Measurements from ENCODE around the gene BTBD19. TPM values are rescaled to one million over a fixed set of nuclear protein-coding genes. Genes with fewer than 3 reads are reported as not detected.
"Not testable (repeated sequence)": the region's sequence is repeated elsewhere in the genome, so short reads cannot be mapped to it uniquely, and the experiment has no call there.

Gene BTBD19
- total RNA-seq, 1 experiment from 2014 or later = 11.6 TPM

GRCh38 chr1:44835738-44836675 lies 27.7 kb downstream of the BTBD19 start:
- no peaks in the 10 kb centered on the region for H3K79me2 ChIP-seq (ENCODE audit: insufficient read depth, low read length)
- peaks cover 0 to 10% of the 10 kb centered on the region in 2 experiments; a peak in 1 of 4 replicates for H3K4me1 ChIP-seq (ENCODE audit: control insufficient read depth in 1 of 2, insufficient read depth in 2 of 2, low read length in 2 of 2)
- RAD21 ChIA-PET (ENCODE audit: low non-redundant PET in 1 of 2, low total read pairs in 2 of 2, uncharacterized antibody in 2 of 2, unreplicated experiment in 2 of 2) = interaction anchor here in 1 of 2 experiments (1.0 kb wide), 1 partner anchor 175 kb away, joined by 8 read pairs; the partner anchor contains the start of genes HECTD3 and UROD
- H3K9me2 ChIP-seq (ENCODE audit: insufficient read depth) = no peaks in the 10 kb centered on the region
- DNase-seq (ENCODE audit: low read depth, low spot score) = peak; percentile 77
- H3K27me3 ChIP-seq (ENCODE audit: insufficient read depth, low read length) = no peaks in the 10 kb centered on the region
- peak; percentile 94 for ATAC-seq
- no peaks in the 10 kb centered on the region for H4K20me1 ChIP-seq (ENCODE audit: insufficient read depth)
- no peaks in the 10 kb centered on the region for H3K9me3 ChIP-seq (ENCODE audit: control insufficient read depth in 1 of 2, insufficient read depth in 1 of 2, low read depth in 1 of 2, low read length in 2 of 2)
- POLR2A ChIA-PET = interaction anchor here (0.8 to 1.5 kb wide), 3 partner anchors 17 to 176 kb away, joined by 3 to 5 read pairs (median 4); partner anchors contain the start of gene UROD
- H3K36me3 ChIP-seq (ENCODE audit: control insufficient read depth in 1 of 2, insufficient read depth in 2 of 2, low read length in 2 of 2) = no peaks in the 10 kb centered on the region
- no peak overlapping the region for H3K9ac ChIP-seq (ENCODE audit: low read length)
- TF ChIP-seq EGR1 (IDR thresholded peaks at IDR 0.05; ENCODE audit: low read depth) = no peak
- no peak for TF ChIP-seq FOSL1 (IDR thresholded peaks at IDR 0.05; ENCODE audit: low read depth)
- TF ChIP-seq RAD21 (IDR thresholded peaks at IDR 0.05; ENCODE audit: low read depth) = peak; percentile 88
- TF ChIP-seq JUND (IDR thresholded peaks at IDR 0.05) = no peak
- TF ChIP-seq TCF7L2 (IDR thresholded peaks at IDR 0.05; ENCODE audit: borderline replicate concordance, extremely low read depth, insufficient read depth, insufficient read length) = no peak
- TF ChIP-seq YY1 (IDR thresholded peaks at IDR 0.05; ENCODE audit: extremely low read depth, insufficient replicate concordance, low read depth, low read length) = peak; percentile 19
- no peak for TF ChIP-seq EZH2phosphoT487 (IDR thresholded peaks at IDR 0.05; ENCODE audit: borderline replicate concordance)
- TF ChIP-seq POLR2A (IDR thresholded peaks at IDR 0.05; ENCODE audit: borderline replicate concordance, extremely low read depth, insufficient read depth, insufficient read length) = no peak
- TF ChIP-seq SRF (IDR thresholded peaks at IDR 0.05; ENCODE audit: low read depth) = no peak
- no peak for TF ChIP-seq POLR2AphosphoS5 (IDR thresholded peaks at IDR 0.05; ENCODE audit: low read depth, low read length)
- no peak for TF ChIP-seq EZH2 (IDR thresholded peaks at IDR 0.05)
- TF ChIP-seq CTCF (IDR thresholded peaks at IDR 0.05 in 2 of 3, conservative IDR thresholded peaks at IDR 0.05 in 1 of 3; ENCODE audit: borderline replicate concordance in 1 of 3, insufficient read depth in 1 of 3, low read depth in 2 of 3, low read length in 2 of 3) = peak; percentile 63 to 90 (median 90)
- BruUV-seq (replicated peaks) = no TSS peak
- intact Hi-C loops (cut with micrococcal nuclease) = loop anchor here (2.0 to 5.0 kb wide), 2 partner anchors 176 to 465 kb away; partner anchors contain the start of genes HECTD3 and UROD
- H3K4me2 ChIP-seq (ENCODE audit: low read length) = peak overlapping the region; percentile 22; the same call in 1 of the 2 replicates
- no peak overlapping the region for H3K4me3 ChIP-seq (replicated peaks in 1 of 2; ENCODE audit: low read depth in 1 of 2, low read length in 2 of 2)
- H2AFZ ChIP-seq (ENCODE audit: low read depth, low read length, poor library complexity, severe bottlenecking) = no peak overlapping the region
- CTCF ChIA-PET = interaction anchor here (0.6 to 1.4 kb wide), 6 partner anchors 14 to 467 kb away, joined by 3 to 7 read pairs (median 4); partner anchors contain the start of gene HECTD3
- H3K27ac ChIP-seq (ENCODE audit: low read depth, low read length) = no peak overlapping the region

- H3K36me3 ChIP-seq (ENCODE audit: control insufficient read depth in 1 of 2, insufficient read depth in 2 of 2, low read length in 2 of 2); RAD21 ChIA-PET (ENCODE audit: low non-redundant PET in 1 of 2, low total read pairs in 2 of 2, uncharacterized antibody in 2 of 2, unreplicated experiment in 2 of 2); H3K27ac ChIP-seq (ENCODE audit: low read depth, low read length); H3K9ac ChIP-seq (ENCODE audit: low read length); H3K9me3 ChIP-seq (ENCODE audit: control insufficient read depth in 1 of 2, insufficient read depth in 1 of 2, low read depth in 1 of 2, low read length in 2 of 2); H4K20me1 ChIP-seq (ENCODE audit: insufficient read depth); H2AFZ ChIP-seq (ENCODE audit: low read depth, low read length, poor library complexity, severe bottlenecking); POLR2A ChIA-PET; H3K9me2 ChIP-seq (ENCODE audit: insufficient read depth); H3K79me2 ChIP-seq (ENCODE audit: insufficient read depth, low read length); DNase-seq (ENCODE audit: low read depth, low spot score); H3K4me3 ChIP-seq (replicated peaks in 1 of 2; ENCODE audit: low read depth in 1 of 2, low read length in 2 of 2); CTCF ChIA-PET; H3K27me3 ChIP-seq (ENCODE audit: insufficient read depth, low read length); H3K4me2 ChIP-seq (ENCODE audit: low read length); H3K4me1 ChIP-seq (ENCODE audit: control insufficient read depth in 1 of 2, insufficient read depth in 2 of 2, low read length in 2 of 2); ATAC-seq; BruUV-seq (replicated peaks): not testable (repeated sequence)
- intact Hi-C loops (cut with micrococcal nuclease) = loop anchor here (5.0 kb wide), 1 partner anchor 174 kb away; the partner anchor contains the start of genes HECTD3 and UROD
These were observed 30.0 kb downstream of the BTBD19 start for GRCh38 chr1:44838294-44838693.

All from HCT116 (cell line).